ENCODE data around the gene PDE2A.

PDE2A gene

DNA sequence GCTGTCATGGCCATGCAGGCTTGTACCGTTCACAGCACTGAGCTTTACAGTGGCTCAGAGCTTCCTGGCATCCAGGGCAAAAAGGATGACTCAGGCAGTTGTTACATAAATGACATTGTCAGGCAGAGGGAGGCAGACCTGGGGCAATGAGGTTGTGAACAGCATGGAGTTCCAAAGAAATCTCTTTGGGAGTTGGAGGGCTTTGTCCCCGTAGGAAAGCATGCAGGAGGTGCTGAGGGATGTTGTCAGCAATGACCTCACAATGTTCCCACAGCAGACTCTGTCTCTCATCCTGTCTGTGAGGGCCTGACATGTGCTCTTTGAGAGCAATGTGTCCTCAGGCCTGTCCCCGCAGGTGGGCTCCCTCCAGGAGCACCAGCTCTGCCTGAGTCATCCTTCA is 25.9 kb upstream of the PDE2A start:
- DNase-seq (ENCODE audit: insufficient read length, low spot score) = no peak
- TF ChIP-seq TAF1 (IDR thresholded peaks at IDR 0.05; ENCODE audit: low read depth, low read length) (no peak), POLR2A (IDR thresholded peaks at IDR 0.05; ENCODE audit: low read depth, low read length) (no peak), SPI1 (IDR thresholded peaks at IDR 0.05; ENCODE audit: low read depth, low read length) (no peak), PAX5 (IDR thresholded peaks at IDR 0.05; ENCODE audit: insufficient read depth, low read length, severe bottlenecking) (no peak), POU2F2 (IDR thresholded peaks at IDR 0.05; ENCODE audit: low read depth, low read length) (no peak), POLR2AphosphoS5 (IDR thresholded peaks at IDR 0.05; ENCODE audit: low read depth, low read length) (no peak)
- FAIRE-seq = no peak

DNA sequence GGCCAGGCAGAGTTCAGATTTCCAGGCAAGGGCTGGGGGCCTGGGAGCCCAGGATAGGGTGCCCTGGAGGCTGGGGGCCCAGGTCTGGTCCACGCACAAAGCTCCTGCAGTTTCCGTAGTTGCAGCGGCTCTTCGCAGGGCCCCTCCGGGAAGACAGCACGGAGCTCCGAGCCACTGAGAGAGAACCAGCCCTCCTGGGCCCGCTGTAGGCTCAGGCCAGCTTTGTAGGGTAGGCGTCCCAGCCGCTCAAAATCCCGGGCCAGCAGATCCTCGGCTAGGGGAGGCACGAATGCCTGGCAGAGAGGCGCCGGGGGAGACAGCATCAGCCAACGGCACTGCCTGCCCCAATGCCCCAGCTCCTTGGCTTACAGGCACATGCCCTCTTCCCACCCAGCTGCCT is 23.6 kb upstream of the PDE2A start:
- TF ChIP-seq SPI1 (IDR thresholded peaks at IDR 0.05; ENCODE audit: low read depth, low read length) (no peak), POU2F2 (IDR thresholded peaks at IDR 0.05; ENCODE audit: low read depth, low read length) (no peak), POLR2A (IDR thresholded peaks at IDR 0.05; ENCODE audit: low read depth, low read length) (no peak)
- no peak for FAIRE-seq
- DNase-seq (ENCODE audit: insufficient read length, low spot score) = no peak

DNA sequence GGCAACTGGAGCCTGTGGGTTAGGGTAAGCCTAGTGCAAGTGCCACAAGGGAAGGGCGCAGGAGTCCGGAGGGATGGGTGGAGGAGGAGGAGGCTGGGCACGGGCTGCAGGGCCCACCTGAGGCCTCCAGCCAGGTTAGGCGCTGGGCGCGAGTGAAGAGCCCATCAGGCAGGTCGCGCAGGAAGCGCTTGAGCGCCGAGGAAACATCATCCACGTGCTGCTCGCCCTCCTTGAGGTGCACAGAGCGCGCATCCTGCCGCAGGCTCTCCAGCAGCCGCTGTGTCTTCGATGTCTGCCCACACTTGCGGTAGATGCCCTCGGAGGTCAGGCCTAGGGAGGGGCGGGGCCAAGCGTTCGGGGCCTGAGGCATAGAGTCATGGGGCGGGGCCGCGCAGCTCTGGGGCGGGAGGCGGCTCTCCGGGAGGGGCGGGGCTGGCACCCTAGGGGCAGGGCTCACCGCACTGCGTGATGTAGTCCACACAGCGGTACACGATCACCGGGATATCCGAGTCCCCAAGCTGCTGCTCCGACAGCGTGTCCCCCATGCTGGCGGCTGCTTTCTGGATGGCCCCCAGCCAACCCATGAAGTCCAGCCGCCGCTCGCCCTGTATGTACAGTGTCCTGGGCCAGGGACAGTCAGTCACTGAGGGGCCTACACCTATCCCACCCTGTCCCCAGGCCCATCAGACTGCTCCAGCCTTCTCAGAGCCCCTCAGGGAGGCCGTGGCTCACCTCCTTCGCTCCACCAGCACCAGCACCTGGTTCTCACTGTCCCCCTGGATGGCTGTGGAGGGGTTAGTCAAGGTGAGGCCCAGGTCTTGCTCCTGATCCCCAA is 22.9 kb upstream of the PDE2A start:
- FAIRE-seq = no peak

DNA sequence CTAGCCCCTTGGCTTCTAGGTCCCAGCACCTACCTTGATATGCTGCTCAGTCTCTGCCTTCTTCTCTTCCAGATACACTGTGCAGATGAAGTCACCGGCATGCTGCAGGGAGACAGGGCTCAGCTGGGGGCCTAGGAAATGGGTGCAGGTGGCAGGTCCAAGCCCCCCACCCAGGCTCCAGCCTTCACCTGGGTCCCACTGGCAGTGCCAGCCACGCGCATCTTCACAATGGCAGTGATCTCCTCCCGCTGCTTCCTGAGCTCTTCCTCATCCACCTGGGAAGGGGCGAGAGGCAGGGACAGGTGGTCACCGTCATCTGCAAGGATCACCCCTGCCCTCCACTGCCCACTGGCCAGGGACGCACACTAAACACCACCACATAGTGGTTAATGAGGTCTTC is 21.1 kb upstream of the PDE2A start:
- DNase-seq (ENCODE audit: insufficient read length, low spot score) (no peak), FAIRE-seq (no peak)
- no peak for TF ChIP-seq POU2F2 (IDR thresholded peaks at IDR 0.05; ENCODE audit: low read depth, low read length)

More for the DNA sequence above, 22.9 kb upstream of the PDE2A start:
- no peak for DNase-seq (ENCODE audit: insufficient read length, low spot score)
- TF ChIP-seq POLR2A (IDR thresholded peaks at IDR 0.05; ENCODE audit: low read depth, low read length) (no peak), SPI1 (IDR thresholded peaks at IDR 0.05; ENCODE audit: low read depth, low read length) (no peak), POLR2AphosphoS5 (IDR thresholded peaks at IDR 0.05; ENCODE audit: low read depth, low read length) (no peak), PAX5 (IDR thresholded peaks at IDR 0.05; ENCODE audit: insufficient read depth, low read length, severe bottlenecking) (no peak), TAF1 (IDR thresholded peaks at IDR 0.05; ENCODE audit: low read depth, low read length) (no peak), POU2F2 (IDR thresholded peaks at IDR 0.05; ENCODE audit: low read depth, low read length) (no peak)

DNA sequence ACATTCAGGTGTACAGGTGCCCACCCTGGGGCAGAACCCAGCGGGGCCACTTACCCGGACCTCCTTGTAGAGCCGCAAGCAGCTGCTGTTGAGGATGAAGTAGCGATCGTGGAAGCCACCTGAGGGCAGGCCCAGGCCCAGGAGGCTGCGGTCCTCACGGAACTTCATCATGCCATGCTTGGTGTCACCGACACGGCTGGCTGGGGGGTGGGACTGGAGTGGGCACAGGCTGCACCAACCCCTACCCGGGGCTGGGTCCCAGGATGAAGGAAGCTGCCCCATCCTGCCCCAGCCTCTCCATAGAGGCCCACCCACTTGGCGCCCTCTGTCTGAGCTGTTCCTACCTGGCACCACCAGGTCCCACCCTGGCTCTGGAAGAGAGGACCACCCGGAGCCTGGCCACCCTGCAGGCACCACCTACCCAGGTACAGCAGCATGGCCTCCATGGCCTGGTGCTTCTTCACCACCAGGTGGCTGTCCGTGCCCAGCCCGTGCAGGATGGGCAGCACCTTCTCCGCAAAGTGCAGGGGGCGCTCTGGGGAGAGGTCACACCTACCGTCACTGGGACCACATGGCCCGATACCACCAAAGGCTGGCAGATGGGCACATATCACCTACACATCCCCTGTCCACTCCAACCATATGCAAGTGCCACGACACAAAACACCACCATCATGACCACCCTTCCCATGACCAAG is 19.2 kb upstream of the PDE2A start:
- TF ChIP-seq PAX5 (IDR thresholded peaks at IDR 0.05; ENCODE audit: insufficient read depth, low read length, severe bottlenecking) = no peak
- no peak for TF ChIP-seq POLR2A (IDR thresholded peaks at IDR 0.05; ENCODE audit: low read depth, low read length)
- TF ChIP-seq POLR2AphosphoS5 (IDR thresholded peaks at IDR 0.05; ENCODE audit: low read depth, low read length) = no peak
- no peak for TF ChIP-seq POU2F2 (IDR thresholded peaks at IDR 0.05; ENCODE audit: low read depth, low read length)
- TF ChIP-seq TAF1 (IDR thresholded peaks at IDR 0.05; ENCODE audit: low read depth, low read length) = no peak
- TF ChIP-seq SPI1 (IDR thresholded peaks at IDR 0.05; ENCODE audit: low read depth, low read length) = no peak
- FAIRE-seq (no peak), DNase-seq (ENCODE audit: insufficient read length, low spot score) (no peak)

DNA sequence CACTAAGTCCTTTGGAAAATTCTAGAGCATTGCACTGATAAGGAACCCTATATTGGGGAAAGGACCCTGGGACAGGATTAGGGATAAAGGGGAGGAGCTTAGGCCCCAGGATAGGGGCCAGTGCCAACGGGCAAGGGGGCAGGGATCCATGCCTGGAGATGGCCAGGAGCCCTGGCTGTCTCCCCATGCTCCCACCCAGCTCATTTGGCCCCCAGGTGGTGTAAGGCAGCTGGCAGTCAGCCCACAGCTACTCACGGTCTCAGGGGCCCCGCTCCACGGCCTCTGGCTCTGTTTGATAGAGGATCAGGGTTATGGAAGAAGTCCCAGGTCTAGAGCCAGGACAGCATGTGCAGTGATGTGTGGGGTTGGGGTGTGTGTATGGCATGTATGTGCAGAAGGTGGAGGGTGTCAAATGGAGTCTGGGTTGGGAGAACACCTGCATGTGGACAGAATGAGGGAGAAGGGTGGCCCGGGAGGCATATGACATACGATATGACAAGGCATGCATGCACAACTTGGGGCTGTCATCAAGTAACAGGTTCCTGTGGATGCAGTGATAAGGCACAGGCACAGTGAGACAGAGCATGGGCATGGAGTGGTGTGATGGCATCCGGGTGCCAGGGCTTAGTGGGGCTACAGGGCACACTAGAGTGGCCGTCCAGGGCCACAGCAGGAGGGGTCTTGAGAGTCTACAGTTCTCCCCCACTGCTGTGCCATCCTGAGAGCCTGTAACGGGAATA is 18.4 kb upstream of the PDE2A start:
- FAIRE-seq = peak; percentile 54
- TF ChIP-seq POLR2AphosphoS5 (IDR thresholded peaks at IDR 0.05; ENCODE audit: low read depth, low read length) (no peak), SPI1 (IDR thresholded peaks at IDR 0.05; ENCODE audit: low read depth, low read length) (no peak), TAF1 (IDR thresholded peaks at IDR 0.05; ENCODE audit: low read depth, low read length) (no peak), PAX5 (IDR thresholded peaks at IDR 0.05; ENCODE audit: insufficient read depth, low read length, severe bottlenecking) (no peak), POU2F2 (IDR thresholded peaks at IDR 0.05; ENCODE audit: low read depth, low read length) (no peak)
- no peak for DNase-seq (ENCODE audit: insufficient read length, low spot score)

DNA sequence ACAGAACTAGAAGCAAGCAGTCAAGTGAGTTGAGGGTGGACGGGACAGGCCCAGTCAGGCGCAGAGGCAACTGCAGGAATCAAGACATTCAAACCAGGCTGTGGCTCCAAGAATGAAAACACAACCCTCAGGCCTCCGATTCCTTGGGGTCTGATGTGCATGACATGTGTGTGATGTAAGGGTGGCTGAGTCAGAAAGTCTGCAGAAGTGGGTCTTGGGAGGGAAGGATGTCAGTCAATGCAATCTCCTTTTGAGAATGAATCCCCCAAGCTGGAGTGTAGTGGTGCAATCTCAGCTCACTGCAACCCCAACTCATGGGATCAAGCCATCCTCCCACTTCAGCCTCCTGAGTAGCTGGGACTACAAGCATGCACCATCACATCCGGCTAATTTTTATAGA is 15.9 kb upstream of the PDE2A start:
- no peak for FAIRE-seq
- no peak for DNase-seq (ENCODE audit: insufficient read length, low spot score)
- no peak for TF ChIP-seq PAX5 (IDR thresholded peaks at IDR 0.05; ENCODE audit: insufficient read depth, low read length, severe bottlenecking)
- no peak for TF ChIP-seq POLR2AphosphoS5 (IDR thresholded peaks at IDR 0.05; ENCODE audit: low read depth, low read length)
- TF ChIP-seq SPI1 (IDR thresholded peaks at IDR 0.05; ENCODE audit: low read depth, low read length) = no peak
- TF ChIP-seq POU2F2 (IDR thresholded peaks at IDR 0.05; ENCODE audit: low read depth, low read length) = no peak
- TF ChIP-seq POLR2A (IDR thresholded peaks at IDR 0.05; ENCODE audit: low read depth, low read length) = no peak
- no peak for TF ChIP-seq TAF1 (IDR thresholded peaks at IDR 0.05; ENCODE audit: low read depth, low read length)

DNA sequence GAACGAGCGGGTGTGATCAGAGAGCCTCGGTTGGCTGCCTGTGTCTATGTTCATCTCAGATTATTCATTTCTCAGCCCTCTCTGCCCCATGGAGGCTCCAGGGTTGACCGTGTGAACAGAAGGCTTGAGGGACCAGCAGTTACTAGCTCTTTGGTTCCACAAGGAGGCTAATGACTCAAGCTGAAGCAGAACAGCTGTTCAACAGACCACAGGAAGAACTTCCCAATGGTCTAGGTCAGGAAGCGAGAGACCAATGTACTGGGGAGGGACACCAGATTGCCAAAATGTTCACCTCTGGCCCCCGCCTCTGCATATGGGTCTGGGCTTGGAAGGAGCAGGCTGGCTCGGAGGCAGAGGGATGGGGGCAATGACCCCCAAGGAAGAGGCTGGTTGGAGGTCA is 14.7 kb upstream of the PDE2A start:
- no peak for TF ChIP-seq POLR2AphosphoS5 (IDR thresholded peaks at IDR 0.05; ENCODE audit: low read depth, low read length)
- TF ChIP-seq POLR2A (IDR thresholded peaks at IDR 0.05; ENCODE audit: low read depth, low read length) = no peak
- no peak for TF ChIP-seq PAX5 (IDR thresholded peaks at IDR 0.05; ENCODE audit: insufficient read depth, low read length, severe bottlenecking)
- no peak for TF ChIP-seq POU2F2 (IDR thresholded peaks at IDR 0.05; ENCODE audit: low read depth, low read length)
- TF ChIP-seq SPI1 (IDR thresholded peaks at IDR 0.05; ENCODE audit: low read depth, low read length) = no peak
- FAIRE-seq = no peak
- no peak for DNase-seq (ENCODE audit: insufficient read length, low spot score)

DNA sequence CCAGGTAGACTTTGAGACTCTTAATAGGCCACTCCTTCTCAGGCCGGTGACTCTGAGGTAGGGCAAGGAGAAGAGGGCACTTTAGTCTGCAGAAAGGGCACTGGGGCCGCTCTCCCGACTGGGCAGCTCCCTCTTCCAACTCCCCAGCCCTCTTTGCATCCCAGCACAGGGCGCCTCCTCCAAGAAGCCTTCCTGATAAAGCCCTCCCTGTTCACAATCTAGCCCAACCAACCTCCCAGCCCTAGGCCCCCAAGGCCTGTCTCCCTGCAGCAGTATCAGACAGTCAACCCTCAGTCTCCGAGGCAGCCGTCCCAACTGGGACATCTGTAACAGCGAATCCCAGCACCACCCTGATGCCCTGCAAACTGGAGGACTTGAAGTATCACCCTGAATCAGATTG is 14.3 kb upstream of the PDE2A start:
- TF ChIP-seq PAX5 (IDR thresholded peaks at IDR 0.05; ENCODE audit: insufficient read depth, low read length, severe bottlenecking) (no peak), POLR2AphosphoS5 (IDR thresholded peaks at IDR 0.05; ENCODE audit: low read depth, low read length) (no peak), SPI1 (IDR thresholded peaks at IDR 0.05; ENCODE audit: low read depth, low read length) (no peak), POLR2A (IDR thresholded peaks at IDR 0.05; ENCODE audit: low read depth, low read length) (no peak), POU2F2 (IDR thresholded peaks at IDR 0.05; ENCODE audit: low read depth, low read length) (no peak), TAF1 (IDR thresholded peaks at IDR 0.05; ENCODE audit: low read depth, low read length) (no peak)
- FAIRE-seq = no peak

More for the DNA sequence above, 14.3 kb upstream of the PDE2A start:
- no peak for DNase-seq (ENCODE audit: insufficient read length, low spot score)
